Tibial nerve (tissue), 4 donors: ENCODE data around the gene PRPSAP1.

Experiments
- CTCF ChIP-seq, 5 experiments: fragments of 200-600 bp in 3 of 5; fragments of 450-650 bp in 2 of 5; sonication (generic) in 3 of 5; IDR thresholded peaks; one replicate each; pipeline ENCODE4 v1.5.1; 2016 to 2019; ENCODE audit warnings: antibody characterized with exemption in 5 of 5, mild to moderate bottlenecking in 3 of 5, moderate library complexity in 2 of 5
- EP300 ChIP-seq, 2 donors: sonication (generic); formaldehyde crosslinking; IDR thresholded peaks; one replicate each; pipeline ENCODE4 v1.6.1; 2017; ENCODE audit warnings: antibody characterized with exemption in 2 of 2, mild to moderate bottlenecking in 1 of 2
- POLR2A ChIP-seq, 2 donors: fragments of 450-650 bp; IDR thresholded peaks; one replicate each; pipeline ENCODE4 v1.6.1; 2017; ENCODE audit warnings: antibody characterized with exemption in 2 of 2, mild to moderate bottlenecking in 2 of 2, moderate library complexity in 2 of 2

- no peak for TF ChIP-seq CTCF (IDR thresholded peaks at IDR 0.05)
- TF ChIP-seq POLR2A (IDR thresholded peaks at IDR 0.05), result no peak
- no peak for TF ChIP-seq EP300 (IDR thresholded peaks at IDR 0.05)
These were observed 87.3 kb downstream of the PRPSAP1 start for GRCh38 chr17:76266244-76266938.
